C4-2B (cell line): Measurements from ENCODE around the gene LACTBL1.
A peak's percentile ranks its signal among the peaks of the same experiment; 100 is the strongest.

Experiments used
- H3K27ac ChIP-seq: fragments of 450-650 bp; 2 replicates; pipeline ENCODE4 v1.5.1; 2017
- CTCF ChIP-seq: fragments of 450-650 bp; conservative IDR thresholded peaks from 2 replicates; pipeline ENCODE4 v1.5.1; 2017; ENCODE audit warnings: mild to moderate bottlenecking
- ZFX ChIP-seq: fragments of 450-650 bp; IDR thresholded peaks from 2 replicates; pipeline ENCODE4 v1.6.1; 2017

The LACTBL1 gene

GRCh38 chr1:22978299-22978698 is 5.6 kb upstream of the LACTBL1 start:
- TF ChIP-seq CTCF: no peak
- no peak for TF ChIP-seq ZFX
- H3K27ac ChIP-seq: no peak overlapping the region

GRCh38 chr1:22976461-22977243 is 4.0 kb upstream of the LACTBL1 start:
- no peak overlapping the region for H3K27ac ChIP-seq
- no peak for TF ChIP-seq ZFX
- peak; percentile 78 for TF ChIP-seq CTCF

- TF ChIP-seq CTCF (no peak), ZFX (no peak)
- H3K27ac ChIP-seq: no peak overlapping the region
Observed at GRCh38 chr1:22976127-22976460, 3.4 kb upstream of the LACTBL1 start.

GRCh38 chr1:22975694-22976093 is 3.0 kb upstream of the LACTBL1 start:
- H3K27ac ChIP-seq: no peak overlapping the region
- no peak for TF ChIP-seq ZFX

- H3K27ac ChIP-seq: no peak overlapping the region
- TF ChIP-seq ZFX (no peak), CTCF (no peak)
Observed at GRCh38 chr1:22971611-22972405, 858 bp downstream of the LACTBL1 start.

- TF ChIP-seq ZFX: no peak
- TF ChIP-seq CTCF: no peak
Observed at GRCh38 chr1:22971161-22971560, 1.5 kb downstream of the LACTBL1 start.

GRCh38 chr1:22970096-22970495 is 2.6 kb downstream of the LACTBL1 start:
- TF ChIP-seq ZFX (no peak), CTCF (no peak)
- H3K27ac ChIP-seq: no peak overlapping the region

More at GRCh38 chr1:22971161-22971560, 1.5 kb downstream of the LACTBL1 start:
- no peak overlapping the region for H3K27ac ChIP-seq
